ENCODE data around the gene GIT1. TPM values are rescaled to one million over a fixed set of nuclear protein-coding genes. Genes with fewer than 3 reads are reported as not detected.

The GIT1 gene
- total and polyA plus RNA-seq, 2 of the 13 experiments (the other 11 are each of a cell fraction or from before 2014, with no cell fraction given): 14.2 to 30.8 TPM

- TF ChIP-seq ZNF274 (CRISPR knock-in tag; IDR thresholded peaks at IDR 0.05) (0 out of 2 replicates have a peak, but pooled peaks have one; percentile 46), HOXA3 (CRISPR knock-in tag; IDR thresholded peaks at IDR 0.05) (peak; percentile 9; the same call in 1 of the 2 replicates), SALL1 (CRISPR knock-in tag; IDR thresholded peaks at IDR 0.05) (no peak), HNRNPLL (IDR thresholded peaks at IDR 0.05; ENCODE audit: low read depth, low read length, poor library complexity, severe bottlenecking) (peak; percentile 12), ZSCAN25 (CRISPR knock-in tag; IDR thresholded peaks at IDR 0.05) (0 out of 2 replicates have a peak, but pooled peaks have one; percentile 0), TBX3 (IDR thresholded peaks at IDR 0.05; ENCODE audit: borderline replicate concordance) (no peak), ZFP41 (CRISPR knock-in tag; IDR thresholded peaks at IDR 0.05; ENCODE audit: borderline replicate concordance) (0 out of 2 replicates have a peak, but pooled peaks have one; percentile 6), PHF21A (CRISPR knock-in tag; IDR thresholded peaks at IDR 0.05) (0 out of 2 replicates have a peak, but pooled peaks have one; percentile 32), HOXA5 (CRISPR knock-in tag; IDR thresholded peaks at IDR 0.05) (0 out of 2 replicates have a peak, but pooled peaks have one; percentile 9)
- TF ChIP-seq, protein P1, sequence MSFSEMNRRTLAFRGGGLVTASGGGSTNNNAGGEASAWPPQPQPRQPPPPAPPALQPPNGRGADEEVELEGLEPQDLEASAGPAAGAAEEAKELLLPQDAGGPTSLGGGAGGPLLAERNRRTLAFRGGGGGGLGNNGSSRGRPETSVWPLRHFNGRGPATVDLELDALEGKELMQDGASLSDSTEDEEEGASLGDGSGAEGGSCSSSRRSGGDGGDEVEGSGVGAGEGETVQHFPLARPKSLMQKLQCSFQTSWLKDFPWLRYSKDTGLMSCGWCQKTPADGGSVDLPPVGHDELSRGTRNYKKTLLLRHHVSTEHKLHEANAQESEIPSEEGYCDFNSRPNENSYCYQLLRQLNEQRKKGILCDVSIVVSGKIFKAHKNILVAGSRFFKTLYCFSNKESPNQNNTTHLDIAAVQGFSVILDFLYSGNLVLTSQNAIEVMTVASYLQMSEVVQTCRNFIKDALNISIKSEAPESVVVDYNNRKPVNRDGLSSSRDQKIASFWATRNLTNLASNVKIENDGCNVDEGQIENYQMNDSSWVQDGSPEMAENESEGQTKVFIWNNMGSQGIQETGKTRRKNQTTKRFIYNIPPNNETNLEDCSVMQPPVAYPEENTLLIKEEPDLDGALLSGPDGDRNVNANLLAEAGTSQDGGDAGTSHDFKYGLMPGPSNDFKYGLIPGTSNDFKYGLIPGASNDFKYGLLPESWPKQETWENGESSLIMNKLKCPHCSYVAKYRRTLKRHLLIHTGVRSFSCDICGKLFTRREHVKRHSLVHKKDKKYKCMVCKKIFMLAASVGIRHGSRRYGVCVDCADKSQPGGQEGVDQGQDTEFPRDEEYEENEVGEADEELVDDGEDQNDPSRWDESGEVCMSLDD (CRISPR knock-in tag; IDR thresholded peaks at IDR 0.05; ENCODE audit: borderline replicate concordance): 0 out of 2 replicates have a peak, but pooled peaks have one; percentile 10
- TF ChIP-seq, protein P2, sequence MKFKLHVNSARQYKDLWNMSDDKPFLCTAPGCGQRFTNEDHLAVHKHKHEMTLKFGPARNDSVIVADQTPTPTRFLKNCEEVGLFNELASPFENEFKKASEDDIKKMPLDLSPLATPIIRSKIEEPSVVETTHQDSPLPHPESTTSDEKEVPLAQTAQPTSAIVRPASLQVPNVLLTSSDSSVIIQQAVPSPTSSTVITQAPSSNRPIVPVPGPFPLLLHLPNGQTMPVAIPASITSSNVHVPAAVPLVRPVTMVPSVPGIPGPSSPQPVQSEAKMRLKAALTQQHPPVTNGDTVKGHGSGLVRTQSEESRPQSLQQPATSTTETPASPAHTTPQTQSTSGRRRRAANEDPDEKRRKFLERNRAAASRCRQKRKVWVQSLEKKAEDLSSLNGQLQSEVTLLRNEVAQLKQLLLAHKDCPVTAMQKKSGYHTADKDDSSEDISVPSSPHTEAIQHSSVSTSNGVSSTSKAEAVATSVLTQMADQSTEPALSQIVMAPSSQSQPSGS (CRISPR knock-in tag; IDR thresholded peaks at IDR 0.05): no peak
- TF ChIP-seq, protein P3, sequence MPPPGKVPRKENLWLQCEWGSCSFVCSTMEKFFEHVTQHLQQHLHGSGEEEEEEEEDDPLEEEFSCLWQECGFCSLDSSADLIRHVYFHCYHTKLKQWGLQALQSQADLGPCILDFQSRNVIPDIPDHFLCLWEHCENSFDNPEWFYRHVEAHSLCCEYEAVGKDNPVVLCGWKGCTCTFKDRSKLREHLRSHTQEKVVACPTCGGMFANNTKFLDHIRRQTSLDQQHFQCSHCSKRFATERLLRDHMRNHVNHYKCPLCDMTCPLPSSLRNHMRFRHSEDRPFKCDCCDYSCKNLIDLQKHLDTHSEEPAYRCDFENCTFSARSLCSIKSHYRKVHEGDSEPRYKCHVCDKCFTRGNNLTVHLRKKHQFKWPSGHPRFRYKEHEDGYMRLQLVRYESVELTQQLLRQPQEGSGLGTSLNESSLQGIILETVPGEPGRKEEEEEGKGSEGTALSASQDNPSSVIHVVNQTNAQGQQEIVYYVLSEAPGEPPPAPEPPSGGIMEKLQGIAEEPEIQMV (CRISPR knock-in tag; IDR thresholded peaks at IDR 0.05; ENCODE audit: low read depth): no peak
These were observed 29.0 kb upstream of the GIT1 start (continued) for GRCh38 chr17:29618272-29619065.
